Hepatocyte (in vitro differentiated cells): Measurements from ENCODE around the gene ZHX3. TPM values are rescaled to one million over a fixed set of nuclear protein-coding genes. Genes with fewer than 3 reads are reported as not detected.

Source experiments
- DNase-seq: peaks from one replicate; pipeline ENCODE4 v3.0.0-alpha.2; 2016; ENCODE audit warnings: low spot score
- H2AFZ ChIP-seq: fragments of 200-600 bp; sonication (generic); 2 replicates; pipeline ENCODE4 v1.6.0; 2016; ENCODE audit warnings: antibody characterized with exemption, mild to moderate bottlenecking
- H3K27ac ChIP-seq: fragments of 200-600 bp; sonication (generic); 2 replicates; pipeline ENCODE4 v1.5.1; 2016; ENCODE audit warnings: mild to moderate bottlenecking
- H3K27me3 ChIP-seq: fragments of 200-600 bp; sonication (generic); 2 replicates; pipeline ENCODE4 v1.6.1; 2016
- H3K36me3 ChIP-seq: fragments of 200-600 bp; sonication (generic); replicated peaks from 2 replicates; pipeline ENCODE4 v1.5.1; 2016; ENCODE audit warnings: low read depth; ENCODE audit not compliant: insufficient read depth
- H3K4me1 ChIP-seq: fragments of 200-600 bp; sonication (generic); 2 replicates; pipeline ENCODE4 v1.5.1; 2016; ENCODE audit warnings: mild to moderate bottlenecking, moderate library complexity; ENCODE audit not compliant: insufficient read depth
- H3K4me2 ChIP-seq: fragments of 200-600 bp; sonication (generic); 2 replicates; pipeline ENCODE4 v1.6.0; 2016
- H3K4me3 ChIP-seq: fragments of 200-600 bp; sonication (generic); 2 replicates; pipeline ENCODE4 v1.5.1; 2016; ENCODE audit warnings: mild to moderate bottlenecking
- H3K79me2 ChIP-seq: fragments of 200-600 bp; sonication (generic); 2 replicates; pipeline ENCODE4 v1.6.0; 2017; ENCODE audit warnings: mild to moderate bottlenecking
- H3K9me2 ChIP-seq: fragments of 200-600 bp; sonication (generic); replicated peaks from 2 replicates; pipeline ENCODE4 v1.6.0; 2017; ENCODE audit warnings: mild to moderate bottlenecking; ENCODE audit not compliant: insufficient read depth
- H3K9me3 ChIP-seq: fragments of 200-600 bp; sonication (generic); 2 replicates; pipeline ENCODE4 v1.5.1; 2016; ENCODE audit warnings: low read depth, mild to moderate bottlenecking
- H4K20me1 ChIP-seq: fragments of 200-600 bp; sonication (generic); 2 replicates; pipeline ENCODE4 v1.6.0; 2016; ENCODE audit warnings: mild to moderate bottlenecking; ENCODE audit not compliant: insufficient read depth, poor library complexity, severe bottlenecking
- CTCF ChIP-seq: fragments of 200-600 bp; sonication (generic); IDR thresholded peaks from 2 replicates; pipeline ENCODE4 v1.5.1; 2016; ENCODE audit warnings: antibody characterized with exemption, mild to moderate bottlenecking; ENCODE audit not compliant: poor library complexity
- EZH2 ChIP-seq: fragments of 200-600 bp; sonication (generic); IDR thresholded peaks from 2 replicates; pipeline ENCODE4 v1.6.1; 2016; ENCODE audit warnings: antibody characterized with exemption, mild to moderate bottlenecking, borderline replicate concordance
- EZH2phosphoT487 ChIP-seq: fragments of 200-600 bp; sonication (generic); IDR thresholded peaks from one replicate; pipeline ENCODE4 v1.6.1; 2018; ENCODE audit warnings: antibody characterized with exemption, mild to moderate bottlenecking, low read depth, moderate library complexity; ENCODE audit not compliant: unreplicated experiment, severe bottlenecking
- WGBS: methylation state at CpG from one replicate; pipeline ENCODE4 v1.1.6; 2016; ENCODE audit warnings: low lambda C conversion rate; ENCODE audit errors: missing lambda C conversion rate; 5-methylcytosine and 5-hydroxymethylcytosine counted together
- polyA plus RNA-seq: library from polyadenylated mRNA; unstranded; fragments of >200 nt; fragmentation: Nextera tagmentation; extraction: Ambion mirVana; gene quantifications from 2 replicates; pipeline ENCODE4 v1.2.1, GENCODE V29; 2016
- total RNA-seq: library from RNA; depleted of rRNA; stranded (reverse); fragments of >200 nt; gene quantifications from 2 replicates; pipeline ENCODE4 v1.2.3, GENCODE V29; 2014

ZHX3 gene
- total and polyA plus RNA-seq, 2 experiments from 2014 or later: 15.0 to 19.7 TPM

GRCh38 chr20:41174782-41175181 is 142.7 kb downstream of the ZHX3 start:
- Histone ChIP-seq H3K27ac (no peak overlapping the region), H3K27me3 (no peaks in the 10 kb centered on the region), H3K9me3 (no peaks in the 10 kb centered on the region), H3K36me3 (no peaks in the 10 kb centered on the region), H2AFZ (no peak overlapping the region), H4K20me1 (no peaks in the 10 kb centered on the region), H3K4me1 (no peaks in the 10 kb centered on the region), H3K9me2 (no peaks in the 10 kb centered on the region), H3K79me2 (no peaks in the 10 kb centered on the region), H3K4me3 (no peak overlapping the region), H3K4me2 (no peak overlapping the region)
- TF ChIP-seq CTCF (no peak), EZH2phosphoT487 (no peak), EZH2 (no peak)
- no peak for DNase-seq
- WGBS: 95% methylated on average over 2 of the region's 2 CpGs

- H3K36me3 ChIP-seq: no peaks in the 10 kb centered on the region
- no peak overlapping the region for H3K4me3 ChIP-seq
- H2AFZ ChIP-seq: no peak overlapping the region
- H3K4me2 ChIP-seq: no peak overlapping the region
- H3K79me2 ChIP-seq: no peaks in the 10 kb centered on the region
- H4K20me1 ChIP-seq: no peaks in the 10 kb centered on the region
- no peaks in the 10 kb centered on the region for H3K4me1 ChIP-seq
- no peaks in the 10 kb centered on the region for H3K9me2 ChIP-seq
- no peak for TF ChIP-seq EZH2phosphoT487
- TF ChIP-seq EZH2: no peak
- TF ChIP-seq CTCF: no peak
- no peak overlapping the region for H3K27ac ChIP-seq
- WGBS: 96% methylated on average over 10 of the region's 10 CpGs
- H3K9me3 ChIP-seq: no peaks in the 10 kb centered on the region
- H3K27me3 ChIP-seq: no peaks in the 10 kb centered on the region
- DNase-seq: no peak
Measured at GRCh38 chr20:41174373-41174772, 143.2 kb downstream of the ZHX3 start.

- DNase-seq: no peak
- Histone ChIP-seq H3K27me3 (no peaks in the 10 kb centered on the region), H3K79me2 (no peaks in the 10 kb centered on the region), H4K20me1 (no peaks in the 10 kb centered on the region), H3K36me3 (no peaks in the 10 kb centered on the region), H3K4me2 (no peak overlapping the region), H3K4me1 (no peaks in the 10 kb centered on the region), H3K9me2 (no peaks in the 10 kb centered on the region), H3K9me3 (no peaks in the 10 kb centered on the region), H3K27ac (no peak overlapping the region), H3K4me3 (no peak overlapping the region), H2AFZ (no peak overlapping the region)
- WGBS: 96% methylated on average over 13 of the region's 13 CpGs
- no peak for TF ChIP-seq EZH2
- TF ChIP-seq EZH2phosphoT487: no peak
- no peak for TF ChIP-seq CTCF
Measured at GRCh38 chr20:41173791-41174341, 143.7 kb downstream of the ZHX3 start.
